ENCODE results near the gene PELI2. TPM values are rescaled to one million over a fixed set of nuclear protein-coding genes. Genes with fewer than 3 reads are reported as not detected.

PELI2 gene
- total RNA-seq, 1 donor from 2014 or later, result 27.2 TPM

DNA sequence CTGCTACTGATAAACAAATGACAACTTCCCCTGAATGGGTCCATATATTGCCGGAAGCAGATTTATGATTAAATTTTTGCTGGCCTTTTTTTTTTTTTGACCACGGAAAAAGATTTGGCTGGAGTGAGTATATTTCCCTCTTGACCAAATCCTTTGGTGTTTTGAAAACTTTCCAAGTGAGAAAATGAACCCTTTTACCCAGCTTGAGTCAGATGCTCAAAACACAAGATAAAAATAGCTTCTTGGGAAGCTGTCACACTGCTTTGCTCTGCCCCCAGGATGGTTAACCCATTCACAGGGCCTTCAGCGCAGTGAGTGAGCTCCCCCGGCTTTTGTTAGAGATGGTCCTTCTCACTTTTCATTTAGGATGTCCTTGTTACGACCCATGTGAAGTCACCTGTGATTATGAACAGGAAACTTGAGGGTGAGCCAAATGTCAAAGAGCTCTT, 224.3 kb downstream of the PELI2 start:
- no peaks in the 10 kb centered on the region for H3K36me3 Mint-ChIP-seq
- H2AFZ ChIP-seq (replicated peaks), result no peak overlapping the region
- no peak overlapping the region for H3K4me2 ChIP-seq
- H3K4me1 ChIP-seq, result no peaks in the 10 kb centered on the region
- TF ChIP-seq EZH2phosphoT487 (IDR thresholded peaks at IDR 0.05) (no peak), EZH2 (IDR thresholded peaks at IDR 0.05) (no peak)
- TF ChIP-seq, protein P1, sequence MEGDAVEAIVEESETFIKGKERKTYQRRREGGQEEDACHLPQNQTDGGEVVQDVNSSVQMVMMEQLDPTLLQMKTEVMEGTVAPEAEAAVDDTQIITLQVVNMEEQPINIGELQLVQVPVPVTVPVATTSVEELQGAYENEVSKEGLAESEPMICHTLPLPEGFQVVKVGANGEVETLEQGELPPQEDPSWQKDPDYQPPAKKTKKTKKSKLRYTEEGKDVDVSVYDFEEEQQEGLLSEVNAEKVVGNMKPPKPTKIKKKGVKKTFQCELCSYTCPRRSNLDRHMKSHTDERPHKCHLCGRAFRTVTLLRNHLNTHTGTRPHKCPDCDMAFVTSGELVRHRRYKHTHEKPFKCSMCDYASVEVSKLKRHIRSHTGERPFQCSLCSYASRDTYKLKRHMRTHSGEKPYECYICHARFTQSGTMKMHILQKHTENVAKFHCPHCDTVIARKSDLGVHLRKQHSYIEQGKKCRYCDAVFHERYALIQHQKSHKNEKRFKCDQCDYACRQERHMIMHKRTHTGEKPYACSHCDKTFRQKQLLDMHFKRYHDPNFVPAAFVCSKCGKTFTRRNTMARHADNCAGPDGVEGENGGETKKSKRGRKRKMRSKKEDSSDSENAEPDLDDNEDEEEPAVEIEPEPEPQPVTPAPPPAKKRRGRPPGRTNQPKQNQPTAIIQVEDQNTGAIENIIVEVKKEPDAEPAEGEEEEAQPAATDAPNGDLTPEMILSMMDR (IDR thresholded peaks at IDR 0.05), result no peak
- no peak for DNase-seq (ENCODE audit: low spot score)
- no peak overlapping the region for H3K27ac Mint-ChIP-seq
- no peaks in the 10 kb centered on the region for H3K9me3 Mint-ChIP-seq
- no peaks in the 10 kb centered on the region for H3K9me3 ChIP-seq (ENCODE audit: low read depth)
- H3K9ac ChIP-seq, result no peak overlapping the region
- no peak overlapping the region for H3K4me3 Mint-ChIP-seq
- no peak overlapping the region for H3K4me3 ChIP-seq
- no peaks in the 10 kb centered on the region for H3K27me3 ChIP-seq
- H4K20me1 ChIP-seq (ENCODE audit: low read depth), result no peaks in the 10 kb centered on the region
- no peak overlapping the region for H3K27ac ChIP-seq
- no peaks in the 10 kb centered on the region for H3K4me1 Mint-ChIP-seq
- peaks cover 3% of the 10 kb centered on the region for H3K27me3 Mint-ChIP-seq (ENCODE audit: insufficient read depth, low read depth)
- no peaks in the 10 kb centered on the region for H3F3A ChIP-seq (ENCODE audit: low read depth)
- no peaks in the 10 kb centered on the region for H3K79me2 ChIP-seq (ENCODE audit: low read depth)
- no peaks in the 10 kb centered on the region for H3K36me3 ChIP-seq

DNA sequence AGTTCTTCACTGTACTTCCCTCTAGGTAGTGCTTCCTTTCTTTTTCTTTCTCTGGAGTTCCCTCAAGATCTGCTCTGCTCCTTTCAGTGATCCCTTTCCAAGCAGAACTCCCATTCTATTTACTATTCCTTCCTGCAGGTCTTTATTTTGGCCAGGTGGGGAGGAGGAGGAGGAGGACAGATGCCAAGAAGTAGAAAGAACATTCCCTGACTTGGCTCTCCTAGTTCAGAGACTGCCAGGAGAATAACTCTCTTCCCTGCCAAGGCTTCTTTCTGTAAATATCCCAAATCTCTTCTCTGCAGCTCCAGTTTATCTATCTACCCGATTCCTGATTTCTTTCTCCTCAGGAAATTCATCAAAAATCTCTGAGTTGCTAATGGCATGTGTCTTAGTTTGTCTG, 231.7 kb downstream of the PELI2 start:
- Histone ChIP-seq H3K79me2 (ENCODE audit: low read depth) (no peaks in the 10 kb centered on the region), H3K4me2 (no peak overlapping the region), H3K36me3 (no peaks in the 10 kb centered on the region), H3K27ac (no peak overlapping the region), H4K20me1 (ENCODE audit: low read depth) (no peaks in the 10 kb centered on the region), H3K9ac (no peak overlapping the region), H2AFZ (replicated peaks) (no peak overlapping the region), H3K4me1 (no peaks in the 10 kb centered on the region), H3F3A (ENCODE audit: low read depth) (no peaks in the 10 kb centered on the region), H3K27me3 (no peaks in the 10 kb centered on the region), H3K9me3 (ENCODE audit: low read depth) (no peaks in the 10 kb centered on the region), H3K4me3 (no peak overlapping the region)
- no peak for TF ChIP-seq EZH2phosphoT487 (IDR thresholded peaks at IDR 0.05)
- TF ChIP-seq EZH2 (IDR thresholded peaks at IDR 0.05), result no peak
- TF ChIP-seq, protein P1 (IDR thresholded peaks at IDR 0.05), result no peak
- Mint-ChIP-seq H3K4me1 (no peaks in the 10 kb centered on the region), H3K36me3 (peaks cover 3% of the 10 kb centered on the region), H3K9me3 (peaks cover 12% of the 10 kb centered on the region), H3K4me3 (no peak overlapping the region), H3K27me3 (ENCODE audit: insufficient read depth, low read depth) (no peaks in the 10 kb centered on the region), H3K27ac (no peak overlapping the region)
- DNase-seq (ENCODE audit: low spot score), result no peak

Data from neural progenitor cell (in vitro differentiated cells).